ENCODE data around the gene EDRF1. TPM values are rescaled to one million over a fixed set of nuclear protein-coding genes. Genes with fewer than 3 reads are reported as not detected.

Gene EDRF1
- total RNA-seq, 6 donors from 2014 or later: 12.0 to 47.1 (median 19.4) TPM

Other genes starting within 250 kb of the EDRF1 start
- gene TEX36, start 36.5 kb upstream of the EDRF1 start, total RNA-seq: not detected
- gene MMP21, start 56.1 kb downstream of the EDRF1 start, total RNA-seq: 1 to 10 TPM in 2 of 6 donors, under 1 TPM in 3, not detected in 1; 0.13 to 3.1 (median 0.69) TPM
- gene UROS, start 103.5 kb downstream of the EDRF1 start, total RNA-seq: 10 to 100 TPM; 26.3 to 48.0 (median 37.2) TPM
- gene BCCIP, start 103.8 kb downstream of the EDRF1 start, total RNA-seq: 10 to 100 TPM; 13.7 to 53.8 (median 35.2) TPM
- 10 to 100 TPM in 5 of 6 donors, 1 to 10 TPM in 1; 9.4 to 37.2 (median 28.0) TPM for gene DHX32, start 161.6 kb downstream of the EDRF1 start, total RNA-seq
- gene FANK1, start 176.9 kb downstream of the EDRF1 start, total RNA-seq: 10 to 100 TPM in 3 of 6 donors, 1 to 10 TPM in 3; 2.1 to 42.9 (median 16.6) TPM

Measured in upper lobe of left lung (tissue), 6 donors.